SK-N-SH treated with all-trans-retinoic acid at 6 μM for 48 hours (cell line): ENCODE results near the gene KXD1.

Experiments
- ATAC-seq: fragments of 200-7000 bp; cut with Tn5 transposase; 3 replicates; pipeline ENCODE4 v1.9.1; 2020; ENCODE audit warnings: mild to moderate bottlenecking, moderate library complexity
- BACH2 ChIP-seq: fragments of 250-450 bp; sonication (Bioruptor Pico); IDR thresholded peaks from 2 replicates; pipeline ENCODE4 v1.9.0; 2021; ENCODE audit warnings: mild to moderate bottlenecking, borderline replicate concordance
- CSDC2 ChIP-seq: fragments of 250-450 bp; sonication (Bioruptor Pico); IDR thresholded peaks from 2 replicates; pipeline ENCODE4 v1.5.0; 2020; ENCODE audit warnings: mild to moderate bottlenecking, moderate library complexity
- CSRNP3 ChIP-seq: fragments of 250-450 bp; sonication (Bioruptor Pico); IDR thresholded peaks from 2 replicates; pipeline ENCODE4 v1.5.1; 2021; ENCODE audit warnings: mild to moderate bottlenecking, moderate library complexity
- ESRRG ChIP-seq: fragments of 250-450 bp; sonication (Bioruptor Pico); IDR thresholded peaks from 2 replicates; pipeline ENCODE4 v1.6.1; 2021; ENCODE audit warnings: mild to moderate bottlenecking
- GLIS3 ChIP-seq: fragments of 250-450 bp; sonication (Bioruptor Pico); IDR thresholded peaks from 2 replicates; pipeline ENCODE4 v1.5.0; 2020; ENCODE audit warnings: mild to moderate bottlenecking, moderate library complexity
- OSR1 ChIP-seq: fragments of 250-450 bp; sonication (Bioruptor Pico); IDR thresholded peaks from 2 replicates; pipeline ENCODE4 v1.8.0; 2022; ENCODE audit warnings: moderate library complexity, mild to moderate bottlenecking, inconsistent platforms
- PATZ1 ChIP-seq: fragments of 250-450 bp; sonication (Bioruptor Pico); IDR thresholded peaks from 2 replicates; pipeline ENCODE4 v1.8.0; 2020; ENCODE audit warnings: mild to moderate bottlenecking, moderate library complexity, borderline replicate concordance
- POU6F1 ChIP-seq: fragments of 250-450 bp; sonication (Bioruptor Pico); IDR thresholded peaks from 2 replicates; pipeline ENCODE4 v1.8.0; 2021; ENCODE audit warnings: low read depth, mild to moderate bottlenecking, moderate library complexity, borderline replicate concordance
- PPARA ChIP-seq: fragments of 250-450 bp; sonication (Bioruptor Pico); IDR thresholded peaks from 2 replicates; pipeline ENCODE4 v1.5.0; 2020; ENCODE audit warnings: mild to moderate bottlenecking, borderline replicate concordance
- RARB ChIP-seq: fragments of 250-450 bp; sonication (Bioruptor Pico); IDR thresholded peaks from 2 replicates; pipeline ENCODE4 v1.8.0; 2021; ENCODE audit warnings: mild to moderate bottlenecking, moderate library complexity
- SNAI2 ChIP-seq: fragments of 250-450 bp; sonication (Bioruptor Pico); IDR thresholded peaks from 2 replicates; pipeline ENCODE4 v1.5.0; 2020; ENCODE audit warnings: mild to moderate bottlenecking, moderate library complexity
- TCF4 ChIP-seq: fragments of 250-450 bp; sonication (Bioruptor Pico); IDR thresholded peaks from 2 replicates; pipeline ENCODE4 v1.8.0; 2021; ENCODE audit warnings: mild to moderate bottlenecking, moderate library complexity, borderline replicate concordance
- TOX ChIP-seq: fragments of 250-450 bp; sonication (Bioruptor Pico); IDR thresholded peaks from 2 replicates; pipeline ENCODE4 v1.8.0; 2021; ENCODE audit warnings: mild to moderate bottlenecking, moderate library complexity, borderline replicate concordance
- ZFP3 ChIP-seq: fragments of 250-450 bp; sonication (Bioruptor Pico); IDR thresholded peaks from 2 replicates; pipeline ENCODE4 v1.5.0; 2020; ENCODE audit warnings: mild to moderate bottlenecking, moderate library complexity
- ZFP30 ChIP-seq: fragments of 450-650 bp; formaldehyde crosslinking; IDR thresholded peaks from 2 replicates; pipeline ENCODE4 v1.5.0; 2022; ENCODE audit warnings: mild to moderate bottlenecking, moderate library complexity
- ZNF565 ChIP-seq: fragments of 450-650 bp; formaldehyde crosslinking; conservative IDR thresholded peaks from 2 replicates; pipeline ENCODE4 v1.5.0; 2020; ENCODE audit warnings: low read depth, mild to moderate bottlenecking, moderate library complexity
- ZNF70 ChIP-seq: fragments of 450-650 bp; formaldehyde crosslinking; IDR thresholded peaks from 2 replicates; pipeline ENCODE4 v1.5.0; 2020; ENCODE audit warnings: mild to moderate bottlenecking, moderate library complexity
- TF ChIP-seq, protein P1 (sequence below): fragments of 250-450 bp; sonication (Bioruptor Pico); IDR thresholded peaks from 2 replicates; pipeline ENCODE4 v1.5.0; 2020; ENCODE audit warnings: mild to moderate bottlenecking, moderate library complexity
- TF ChIP-seq, protein P2 (sequence below): fragments of 250-450 bp; sonication (Bioruptor Pico); IDR thresholded peaks from 2 replicates; pipeline ENCODE4 v1.5.1; 2020; ENCODE audit warnings: low read depth, mild to moderate bottlenecking, moderate library complexity

KXD1 gene

DNA sequence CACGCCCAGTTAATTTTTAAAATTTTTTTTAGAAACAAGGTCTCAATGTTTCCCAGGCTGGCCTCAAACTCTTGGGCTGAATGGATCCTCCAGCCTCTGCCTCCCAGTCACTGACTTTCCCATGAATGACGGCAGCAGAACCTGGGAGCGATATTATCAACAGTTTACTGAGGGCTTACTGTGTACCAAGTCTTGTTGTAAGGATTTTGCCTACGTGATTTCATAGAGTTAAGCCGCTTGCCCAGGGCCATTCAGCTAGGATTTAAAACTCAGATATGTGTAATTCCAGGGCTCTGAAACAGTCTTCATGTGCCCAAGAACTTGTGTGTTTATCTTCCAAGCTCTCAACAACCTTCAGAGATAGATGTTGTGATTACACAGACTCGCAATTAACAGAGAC lies 6.0 kb upstream of the KXD1 start:
- ATAC-seq = no peak
- TF ChIP-seq ZFP3 (CRISPR knock-in tag) = no peak
- no peak for TF ChIP-seq OSR1
- no peak for TF ChIP-seq BACH2 (CRISPR knock-in tag)
- no peak for TF ChIP-seq RARB
- TF ChIP-seq, protein P1, sequence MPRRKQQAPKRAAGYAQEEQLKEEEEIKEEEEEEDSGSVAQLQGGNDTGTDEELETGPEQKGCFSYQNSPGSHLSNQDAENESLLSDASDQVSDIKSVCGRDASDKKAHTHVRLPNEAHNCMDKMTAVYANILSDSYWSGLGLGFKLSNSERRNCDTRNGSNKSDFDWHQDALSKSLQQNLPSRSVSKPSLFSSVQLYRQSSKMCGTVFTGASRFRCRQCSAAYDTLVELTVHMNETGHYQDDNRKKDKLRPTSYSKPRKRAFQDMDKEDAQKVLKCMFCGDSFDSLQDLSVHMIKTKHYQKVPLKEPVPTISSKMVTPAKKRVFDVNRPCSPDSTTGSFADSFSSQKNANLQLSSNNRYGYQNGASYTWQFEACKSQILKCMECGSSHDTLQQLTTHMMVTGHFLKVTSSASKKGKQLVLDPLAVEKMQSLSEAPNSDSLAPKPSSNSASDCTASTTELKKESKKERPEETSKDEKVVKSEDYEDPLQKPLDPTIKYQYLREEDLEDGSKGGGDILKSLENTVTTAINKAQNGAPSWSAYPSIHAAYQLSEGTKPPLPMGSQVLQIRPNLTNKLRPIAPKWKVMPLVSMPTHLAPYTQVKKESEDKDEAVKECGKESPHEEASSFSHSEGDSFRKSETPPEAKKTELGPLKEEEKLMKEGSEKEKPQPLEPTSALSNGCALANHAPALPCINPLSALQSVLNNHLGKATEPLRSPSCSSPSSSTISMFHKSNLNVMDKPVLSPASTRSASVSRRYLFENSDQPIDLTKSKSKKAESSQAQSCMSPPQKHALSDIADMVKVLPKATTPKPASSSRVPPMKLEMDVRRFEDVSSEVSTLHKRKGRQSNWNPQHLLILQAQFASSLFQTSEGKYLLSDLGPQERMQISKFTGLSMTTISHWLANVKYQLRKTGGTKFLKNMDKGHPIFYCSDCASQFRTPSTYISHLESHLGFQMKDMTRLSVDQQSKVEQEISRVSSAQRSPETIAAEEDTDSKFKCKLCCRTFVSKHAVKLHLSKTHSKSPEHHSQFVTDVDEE (CRISPR knock-in tag) = no peak
- no peak for TF ChIP-seq CSRNP3 (CRISPR knock-in tag)
- no peak for TF ChIP-seq PATZ1
- no peak for TF ChIP-seq TOX (CRISPR knock-in tag)
- TF ChIP-seq SNAI2 (CRISPR knock-in tag) = no peak

DNA sequence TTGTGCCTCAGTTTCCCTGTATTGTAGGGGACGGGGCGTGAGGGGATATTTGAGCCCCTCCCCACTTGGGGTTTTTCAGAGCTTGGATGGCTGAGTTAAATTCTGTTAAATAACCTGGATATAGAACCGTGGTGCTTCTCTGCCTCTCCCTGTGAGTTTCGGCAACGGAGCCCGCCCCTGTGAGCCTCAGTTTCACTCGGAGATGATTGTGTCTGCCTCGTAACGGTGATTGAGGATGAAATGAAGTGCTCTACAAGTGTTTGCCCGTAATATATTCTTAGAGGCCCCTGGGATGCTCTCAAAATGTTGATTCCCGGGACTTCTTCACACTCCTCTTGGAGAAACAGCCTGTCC lies 509 bp downstream of the KXD1 start:
- ATAC-seq = peak; percentile 40
- TF ChIP-seq, protein P2, sequence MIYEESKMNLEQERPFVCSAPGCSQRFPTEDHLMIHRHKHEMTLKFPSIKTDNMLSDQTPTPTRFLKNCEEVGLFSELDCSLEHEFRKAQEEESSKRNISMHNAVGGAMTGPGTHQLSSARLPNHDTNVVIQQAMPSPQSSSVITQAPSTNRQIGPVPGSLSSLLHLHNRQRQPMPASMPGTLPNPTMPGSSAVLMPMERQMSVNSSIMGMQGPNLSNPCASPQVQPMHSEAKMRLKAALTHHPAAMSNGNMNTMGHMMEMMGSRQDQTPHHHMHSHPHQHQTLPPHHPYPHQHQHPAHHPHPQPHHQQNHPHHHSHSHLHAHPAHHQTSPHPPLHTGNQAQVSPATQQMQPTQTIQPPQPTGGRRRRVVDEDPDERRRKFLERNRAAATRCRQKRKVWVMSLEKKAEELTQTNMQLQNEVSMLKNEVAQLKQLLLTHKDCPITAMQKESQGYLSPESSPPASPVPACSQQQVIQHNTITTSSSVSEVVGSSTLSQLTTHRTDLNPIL (CRISPR knock-in tag) = no peak
- TF ChIP-seq ZFP3 (CRISPR knock-in tag) (no peak), RARB (no peak), BACH2 (CRISPR knock-in tag) (no peak), CSRNP3 (CRISPR knock-in tag) (no peak), ZFP30 (CRISPR knock-in tag) (no peak), ZNF565 (CRISPR knock-in tag) (no peak), OSR1 (no peak), POU6F1 (CRISPR knock-in tag) (no peak), TOX (CRISPR knock-in tag) (no peak), ZNF70 (CRISPR knock-in tag) (no peak), PPARA (CRISPR knock-in tag) (no peak), CSDC2 (CRISPR knock-in tag) (no peak), GLIS3 (CRISPR knock-in tag) (no peak), PATZ1 (no peak), TCF4 (CRISPR knock-in tag) (no peak), ESRRG (CRISPR knock-in tag) (no peak)
- TF ChIP-seq, protein P1 (CRISPR knock-in tag) = no peak
